Adrenal gland (tissue), 19 donors: ENCODE data around the gene GTF2A1. TPM values are rescaled to one million over a fixed set of nuclear protein-coding genes. Genes with fewer than 3 reads are reported as not detected.
A peak's percentile ranks its signal among the peaks of the same experiment; 100 is the strongest.

ENCODE experiments used
- DNase-seq, 7 donors: peaks; one replicate each; pipeline ENCODE4 v3.0.0-alpha.2; 2019 to 2020
- H3K27ac ChIP-seq, 5 donors: fragments of 200-600 bp; sonication (generic) in 4 of 5; 1 replicate in 3 of 5; 2 replicates in 2 of 5; pipeline versions ENCODE4 v1.5.1 to v1.8.0; 2016 to 2020; ENCODE audit warnings: mild to moderate bottlenecking in 1 of 5
- H3K27me3 ChIP-seq: fragments of 200-600 bp; 2 replicates; pipeline ENCODE4 v1.8.0; 2021
- H3K36me3 ChIP-seq, 2 donors: fragments of 200-600 bp; replicated peaks in 1 of 2; 1 replicate in 1 of 2; 2 replicates in 1 of 2; pipeline versions ENCODE4 v1.5.1 to v1.8.0; 2018 to 2022
- H3K4me1 ChIP-seq, 2 donors: fragments of 200-600 bp; replicated peaks in 1 of 2; 1 replicate in 1 of 2; 2 replicates in 1 of 2; pipeline versions ENCODE4 v1.5.1 to v1.8.0; 2018 to 2021
- H3K4me3 ChIP-seq, 4 donors: fragments of 200-600 bp; sonication (generic) in 3 of 4; one replicate each; pipeline ENCODE4 v1.5.1; 2016 to 2018
- H3K9me3 ChIP-seq, 3 donors: fragments of 200-600 bp; sonication (generic) in 1 of 3; replicated peaks in 1 of 3; 1 replicate in 2 of 3; 2 replicates in 1 of 3; pipeline versions ENCODE4 v1.5.1 to v1.8.0; 2016 to 2021
- CTCF ChIP-seq, 6 experiments: fragments of 450-650 bp in 4 of 6; fragments of 200-600 bp in 2 of 6; sonication (generic) in 1 of 6; IDR thresholded peaks; 1 replicate in 5 of 6; 2 replicates in 1 of 6; pipeline versions ENCODE4 v1.5.1 to v1.8.0; 2016 to 2021; ENCODE audit warnings: antibody characterized with exemption in 6 of 6, mild to moderate bottlenecking in 2 of 6, moderate library complexity in 1 of 6
- POLR2A ChIP-seq, 2 donors: fragments of 450-650 bp; IDR thresholded peaks; one replicate each; pipeline ENCODE4 v1.6.1; 2017; ENCODE audit warnings: antibody characterized with exemption in 2 of 2, mild to moderate bottlenecking in 2 of 2, moderate library complexity in 1 of 2
- WGBS, 4 donors: extraction: QIAGEN DNeasy Blood & Tissue Kit in 2 of 4; methylation state at CpG; one replicate each; pipeline versions ENCODE4 v1.1.5 to v1.1.7; 2013 to 2017; 5-methylcytosine and 5-hydroxymethylcytosine counted together
- intact Hi-C, 2 donors: fragments of 100-400 bp; cut with DNase I; formaldehyde crosslinking; loops; one replicate each; pipeline versions ENCODE4 v1.14.1 to v1.15.0; 2022 to 2023
- long read RNA-seq, 10 donors: library from polyadenylated mRNA in 3 of 10; unstranded in 2 of 10; stranded (forward) in 1 of 10; transcript quantifications; one replicate each; pipeline ENCODE4 v2.0.0 and lab custom pipeline, GENCODE V29; 2021 to 2026
- polyA plus RNA-seq, 3 donors: library from polyadenylated mRNA; stranded (reverse); fragments of 200-250 nt in 2 of 3; fragments of 350-450 nt in 1 of 3; fragmentation: Illumina TruSeq in 1 of 3; extraction: RNeasy Lipid Tissue Mini Kit (QIAGEN cat#74804) in 1 of 3; gene quantifications; one replicate each; pipeline ENCODE4 v1.2.3, GENCODE V29; 2013 to 2014
- total RNA-seq, 9 donors: library from RNA; depleted of rRNA in 4 of 9; stranded (reverse); fragments of >200 nt in 4 of 9; fragments of 120-200 nt in 1 of 9; fragmentation: NEBNext Ultra II Directional in 1 of 9; extraction: Animal tissue kit (Norgen Biotek cat#: 25700) in 1 of 9; gene quantifications; one replicate each; pipeline versions ENCODE4 v1.1.0 to v1.2.4, GENCODE V29; 2013 to 2023
- donor health status: healthy with polysubstance abuse.
- donor health status: Bipolar disorder and iron deficiency.
- donor health status: DM: yes; HTN: yes; CAD: no.
- donor health status: DM: no; HTN: no; CAD: no.
- donor health status: DM: no; HTN: no; CAD: no.
- donor health status: DM: yes; HTN: yes; CAD: no.

Gene GTF2A1
- 10 to 100 TPM; 18.9 to 51.4 (median 30.9) TPM for total RNA-seq
- 10 to 100 TPM in 1 of 3 donors, 1 to 10 TPM in 2; 4.3 to 41.2 (median 5.1) TPM for polyA plus RNA-seq
- long read RNA-seq, donor 1, full-length matches to known transcripts, result 9 of 89 reads
- long read RNA-seq, donor 1, partial matches to known transcripts, result 80 of 89 reads
- long read RNA-seq, donor 1, other reads (novel, unspliced or antisense), result 0 of 89 reads
- long read RNA-seq, donor 2, full-length matches to known transcripts, result 7 of 116 reads
- long read RNA-seq, donor 2, partial matches to known transcripts, result 109 of 116 reads
- long read RNA-seq, donor 2, other reads (novel, unspliced or antisense), result 0 of 116 reads
- long read RNA-seq, donor 3, full-length matches to known transcripts, result 6 of 78 reads
- long read RNA-seq, donor 3, partial matches to known transcripts, result 72 of 78 reads
- long read RNA-seq, donor 3, other reads (novel, unspliced or antisense), result 0 of 78 reads
- long read RNA-seq, donor 4, full-length matches to known transcripts, result 1 of 2 reads
- long read RNA-seq, donor 4, partial matches to known transcripts, result 1 of 2 reads
- long read RNA-seq, donor 4, other reads (novel, unspliced or antisense), result 0 of 2 reads
- long read RNA-seq, donor 5, full-length matches to known transcripts, result 2 of 4 reads
- long read RNA-seq, donor 5, partial matches to known transcripts, result 0 of 4 reads
- long read RNA-seq, donor 5, other reads (novel, unspliced or antisense), result 2 of 4 reads
- long read RNA-seq, donor 6, full-length matches to known transcripts, result 1 of 1 reads
- long read RNA-seq, donor 6, partial matches to known transcripts, result 0 of 1 reads
- long read RNA-seq, donor 6, other reads (novel, unspliced or antisense), result 0 of 1 reads
- long read RNA-seq, donor 7, full-length matches to known transcripts, result 3 of 71 reads
- long read RNA-seq, donor 7, partial matches to known transcripts, result 68 of 71 reads
- long read RNA-seq, donor 7, other reads (novel, unspliced or antisense), result 0 of 71 reads
- long read RNA-seq, donor 8, full-length matches to known transcripts, result 9 of 153 reads
- long read RNA-seq, donor 8, partial matches to known transcripts, result 144 of 153 reads
- long read RNA-seq, donor 8, other reads (novel, unspliced or antisense), result 0 of 153 reads
- long read RNA-seq, donor 9, full-length matches to known transcripts, result 4 of 108 reads
- long read RNA-seq, donor 9, partial matches to known transcripts, result 104 of 108 reads
- long read RNA-seq, donor 9, other reads (novel, unspliced or antisense), result 0 of 108 reads
- long read RNA-seq, donor 10, full-length matches to known transcripts, result 1 of 109 reads
- long read RNA-seq, donor 10, partial matches to known transcripts, result 108 of 109 reads
- long read RNA-seq, donor 10, other reads (novel, unspliced or antisense), result 0 of 109 reads

- intact Hi-C loops, result no loop called here
- TF ChIP-seq CTCF (IDR thresholded peaks at IDR 0.05) (no peak), POLR2A (IDR thresholded peaks at IDR 0.05) (peak; percentile 99)
- Histone ChIP-seq H3K36me3 (peaks cover 0 to 3% of the 10 kb centered on the region in 2 donors), H3K4me3 (peak within 1 kb of the TSS; percentile 46 to 80 (median 63)), H3K9me3 (no peaks in the 10 kb centered on the region), H3K27me3 (no peaks in the 10 kb centered on the region), H3K4me1 (peaks cover 4 to 33% of the 10 kb centered on the region in 2 donors), H3K27ac (peak within 1 kb of the TSS; percentile 93 to 99 (median 97))
- WGBS, 4 donors, result 0 to 1% (median 0%) methylated on average over 13 to 84 of the region's 84 CpGs
- DNase-seq, result peak; percentile 94 to 97 (median 96)
Measured at GRCh38 chr14:81220830-81221578, at the start of gene GTF2A1. Gene GTF2A1, minus strand, starts transcription at chr14:81220959. Its CDS starts 441 bp downstream, at chr14:81220518.

- TF ChIP-seq POLR2A (IDR thresholded peaks at IDR 0.05) (no peak), CTCF (IDR thresholded peaks at IDR 0.05) (no peak)
- Histone ChIP-seq H3K4me3 (no peak overlapping the region), H3K9me3 (no peaks in the 10 kb centered on the region), H3K27me3 (no peaks in the 10 kb centered on the region), H3K27ac (no peak overlapping the region), H3K36me3 (no peaks in the 10 kb centered on the region), H3K4me1 (peaks cover 0 to 6% of the 10 kb centered on the region in 2 donors)
- 63 to 82% (median 76%) methylated on average over 3 of the region's 3 CpGs for WGBS, 4 donors
- DNase-seq, result no peak
- intact Hi-C loops, result loop anchor here in 1 of 2 donors (5.0 kb wide), 1 partner anchor 192 kb away; no protein-coding TSS in a partner anchor
Measured at GRCh38 chr14:81269979-81270375, 49.2 kb upstream of the GTF2A1 start.

DNA sequence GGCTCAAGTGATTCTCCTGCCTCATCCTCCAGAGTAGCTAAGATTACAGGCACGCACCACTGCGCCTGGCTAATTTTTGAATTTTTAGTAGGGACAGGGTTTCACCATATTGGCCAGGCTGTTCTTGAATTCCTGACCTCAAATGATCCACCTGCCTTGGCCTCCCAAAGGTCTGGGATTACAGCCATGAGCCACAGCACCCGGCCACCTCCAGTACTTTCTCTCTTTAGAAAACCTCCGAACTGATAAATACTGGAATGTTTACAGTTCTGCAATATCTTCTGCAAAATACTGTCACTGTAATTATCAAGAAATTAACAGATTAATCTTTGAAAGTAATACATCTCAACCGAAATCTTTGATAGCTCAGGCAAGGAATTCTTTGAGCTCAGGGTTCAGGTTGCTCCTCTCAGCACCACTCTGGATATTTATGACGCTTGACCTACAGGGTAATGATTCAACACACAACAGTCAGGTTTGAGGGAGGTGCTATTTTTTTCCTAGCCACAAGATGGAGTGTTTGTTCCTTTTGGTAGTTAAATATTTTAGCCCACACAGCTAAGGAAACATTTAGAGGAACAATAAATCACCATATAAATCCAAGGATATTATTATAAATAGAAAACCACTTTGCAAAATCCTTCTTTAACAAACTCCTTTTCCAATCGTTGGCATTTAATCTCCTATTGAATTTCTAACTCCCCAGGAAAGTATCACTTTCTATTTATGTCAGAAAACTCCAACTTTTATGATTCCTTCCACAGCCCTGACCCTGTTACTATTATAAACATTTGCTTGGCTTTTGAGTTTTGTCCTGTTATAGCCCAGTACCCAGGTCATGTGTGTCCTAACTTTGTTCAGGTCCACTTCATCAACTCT is 48.6 kb upstream of the GTF2A1 start:
- Histone ChIP-seq H3K9me3 (no peaks in the 10 kb centered on the region), H3K27me3 (no peaks in the 10 kb centered on the region), H3K4me1 (peaks cover 0 to 6% of the 10 kb centered on the region in 2 donors), H3K36me3 (no peaks in the 10 kb centered on the region), H3K4me3 (no peak overlapping the region), H3K27ac (no peak overlapping the region)
- peak in 5 of 7 donors; percentile 17 to 47 (median 38) for DNase-seq
- TF ChIP-seq CTCF (IDR thresholded peaks at IDR 0.05) (peak; percentile 57 to 89 (median 86)), POLR2A (IDR thresholded peaks at IDR 0.05) (no peak)
- 35 to 45% (median 40%) methylated on average over 7 of the region's 7 CpGs for WGBS, 4 donors
- intact Hi-C loops, result no loop called here
